NCI-H2107 treated with DMSO at 0.1 percent for 48 hours (cell line): Measurements from ENCODE around the gene OLFML2B.

Source experiments
- DNase-seq: peaks from one replicate; lab custom pipeline; 2025; ENCODE audit not compliant: unreplicated experiment; lab: John Stamatoyannopoulos, UW

The OLFML2B gene

GRCh38 chr1:161948435-161948834 is 75.2 kb downstream of the OLFML2B start:
- no peak for DNase-seq

GRCh38 chr1:161946071-161946987 is 77.3 kb downstream of the OLFML2B start:
- no peak for DNase-seq

- no peak for DNase-seq
Measured at GRCh38 chr1:161945306-161946060, 78.2 kb downstream of the OLFML2B start.

- no peak for DNase-seq
Measured at GRCh38 chr1:161944381-161944780, 79.3 kb downstream of the OLFML2B start.

GRCh38 chr1:161943737-161944136 is 79.9 kb downstream of the OLFML2B start:
- DNase-seq: no peak

GRCh38 chr1:161941726-161942436 is 81.8 kb downstream of the OLFML2B start:
- no peak for DNase-seq

- no peak for DNase-seq
Measured at GRCh38 chr1:161940866-161941591, 82.6 kb downstream of the OLFML2B start.

GRCh38 chr1:161936786-161937185 is 86.9 kb downstream of the OLFML2B start:
- no peak for DNase-seq

- no peak for DNase-seq
Measured at GRCh38 chr1:161935264-161935663, 88.4 kb downstream of the OLFML2B start.

GRCh38 chr1:161933592-161934588 is 89.8 kb downstream of the OLFML2B start:
- no peak for DNase-seq
